Head of caudate nucleus (tissue), 42 donors: Measurements from ENCODE around the gene PRR23C.

Experiments
- DNase-seq, 42 donors: peaks; one replicate each; pipeline versions ENCODE4 v3.0.0 to v3.0.0-alpha.2; 2020 to 2021; ENCODE audit warnings: mixed read lengths in 7 of 42
- intact Hi-C: fragments of 100-400 bp; cut with DNase I; formaldehyde crosslinking; loops from one replicate; pipeline ENCODE4 v1.15.0; 2022

The PRR23C gene

DNA sequence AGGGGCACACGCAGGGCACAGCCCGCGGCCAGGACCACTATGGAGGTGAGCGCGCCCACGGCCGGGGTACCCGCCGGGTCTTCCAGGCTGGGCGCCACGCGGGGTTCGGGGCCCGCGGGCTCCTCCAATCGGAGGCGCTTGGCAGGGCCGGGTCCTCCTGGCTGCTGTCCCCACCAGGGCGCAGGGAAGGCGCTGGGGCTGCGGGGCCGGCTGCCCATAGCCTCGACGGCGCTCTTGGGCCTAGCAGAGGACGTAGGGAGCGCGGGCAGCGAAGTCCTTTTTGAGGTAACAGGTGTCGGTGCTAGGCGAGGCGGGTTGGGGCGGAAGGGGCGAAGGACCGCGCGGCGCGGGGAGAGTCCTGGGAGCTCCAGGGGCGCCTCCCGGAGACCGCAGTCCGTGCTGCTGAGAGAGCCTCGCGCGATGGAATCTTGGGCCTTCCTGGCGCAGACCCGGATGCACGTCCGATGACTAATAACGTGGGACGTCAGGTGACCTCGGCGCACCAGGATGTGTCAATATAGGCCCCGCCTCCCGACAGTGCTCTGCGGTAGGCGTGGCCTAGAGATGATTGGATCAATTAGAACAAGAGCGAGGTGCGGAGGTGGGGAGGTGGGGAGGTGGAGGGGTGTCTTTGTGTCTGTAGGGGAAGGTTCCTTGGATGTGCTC, 38.5 kb downstream of the PRR23C start, which contains the start of gene PRR23A:
PRR23A (minus strand) TSS at position 218 of the 666 bp plus-strand sequence; CDS start at position 218, 0 bp downstream.
- intact Hi-C loops = no loop called here
- no peak for DNase-seq

DNA sequence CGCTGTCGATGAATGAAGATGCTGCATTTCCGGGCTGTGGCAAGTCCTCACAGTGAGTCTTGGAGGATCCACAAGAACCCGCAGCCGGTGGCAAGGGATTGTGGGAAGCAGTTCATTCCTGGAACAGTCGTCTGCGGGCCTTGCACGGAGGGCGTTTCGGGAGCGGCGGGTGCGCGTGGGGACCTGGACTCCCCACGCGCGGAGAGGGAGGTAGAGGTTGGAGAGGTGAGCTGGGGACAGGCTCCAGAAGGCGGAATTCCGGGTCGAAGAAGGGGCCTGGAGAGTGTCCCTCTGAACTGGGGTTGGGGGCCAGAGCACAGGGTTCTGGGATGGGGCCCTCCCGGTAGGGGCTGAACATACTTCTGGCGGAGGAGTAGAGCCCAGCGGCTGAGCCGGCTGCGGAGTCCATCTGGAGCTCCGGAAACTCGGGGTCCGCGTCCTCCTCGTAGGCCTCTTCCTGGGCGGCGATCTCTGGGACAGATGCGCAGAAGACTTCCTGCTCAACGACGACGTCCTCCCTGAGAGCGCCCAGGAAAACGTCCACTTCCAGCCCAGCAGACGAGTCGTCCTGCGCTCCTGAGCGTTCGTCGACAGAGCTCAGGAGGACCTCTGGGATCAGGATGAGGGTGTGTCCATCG, 39.2 kb downstream of the PRR23C start:
- no peak for DNase-seq

DNA sequence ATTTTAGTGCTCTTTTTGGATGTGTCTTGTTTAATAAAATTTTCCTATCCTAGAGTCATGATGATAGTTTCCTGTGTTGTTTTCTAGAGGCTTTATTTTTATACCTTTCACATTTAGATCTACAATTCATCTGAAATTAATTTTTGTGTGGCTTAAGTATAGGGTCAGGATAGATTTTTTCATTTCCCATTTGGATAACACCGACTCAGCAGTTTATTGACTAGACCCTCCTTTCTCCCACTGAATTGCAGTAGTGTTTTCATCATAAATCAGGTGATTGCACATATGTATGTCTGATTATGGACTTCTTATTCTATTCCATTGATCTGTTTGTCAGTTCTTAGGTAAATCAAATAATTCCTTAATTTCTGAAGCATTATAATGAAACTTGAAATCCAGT, 49.0 kb downstream of the PRR23C start:
- intact Hi-C loops = no loop called here
- no peak for DNase-seq

More for the DNA sequence above, 39.2 kb downstream of the PRR23C start:
- intact Hi-C loops = no loop called here
